SH-SY5Y (cell line): Measurements from ENCODE around the gene STARD6.

Experiments
- GATA2 ChIP-seq: IDR thresholded peaks from 2 replicates; pipeline ENCODE4 v1.6.1; 2011; ENCODE audit warnings: mild to moderate bottlenecking, low read depth, low read length
- GATA3 ChIP-seq: IDR thresholded peaks from 2 replicates; pipeline ENCODE4 v1.6.1; 2011; ENCODE audit warnings: low read depth, mild to moderate bottlenecking, low read length, moderate library complexity

GRCh38 chr18:54378057-54378456, 20.4 kb upstream of the STARD6 start:
- TF ChIP-seq GATA3 = no peak
- no peak for TF ChIP-seq GATA2
